HCT116 (cell line): ENCODE results near the gene PMPCB. TPM values are rescaled to one million over a fixed set of nuclear protein-coding genes. Genes with fewer than 3 reads are reported as not detected.

Experiments
- ATAC-seq: fragments of 200-7000 bp; cut with Tn5 transposase; 2 replicates; pipeline ENCODE4 v1.9.1; 2020; ENCODE audit warnings: mild to moderate bottlenecking, moderate library complexity
- BruUV-seq: library from RNA; stranded (reverse); fragments of 400-500 nt; replicated peaks from 2 replicates; lab custom pipeline; 2021; lab: Mats Ljungman, UMichigan
- CTCF ChIA-PET: fragments of 300-600 bp; sonication (Branson Sonifier 250); formaldehyde crosslinking; loops from one replicate; lab custom pipeline; 2021; ENCODE audit warnings: antibody characterized with exemption; lab: Charles Lee
- POLR2A ChIA-PET: fragments of 300-600, 350-600 bp; sonication (Branson Sonifier 250); formaldehyde crosslinking; loops from one replicate; lab custom pipeline; 2021; ENCODE audit warnings: antibody characterized with exemption; lab: Charles Lee
- RAD21 ChIA-PET, 2 experiments: fragments of 300-600 bp; sonication (Branson Sonifier 250); formaldehyde crosslinking; loops; one replicate each; lab custom pipeline; 2023; ENCODE audit warnings: low total read pairs in 2 of 2; ENCODE audit not compliant: uncharacterized antibody in 2 of 2, unreplicated experiment in 2 of 2, low non-redundant PET in 1 of 2; lab: Charles Lee
- DNase-seq: peaks from one replicate; pipeline ENCODE4 v3.0.0-alpha.2; 2010; ENCODE audit warnings: low read depth, low spot score
- H2AFZ ChIP-seq: fragments of 200-600 bp; shearing (Covaris generic), sonication (generic); 2 replicates; pipeline ENCODE4 v1.6.1; 2017; ENCODE audit warnings: low read depth, mixed run types, mixed read lengths, antibody characterized with exemption, low read length; ENCODE audit not compliant: poor library complexity, severe bottlenecking
- H3K27ac ChIP-seq: 2 replicates; pipeline ENCODE4 v1.5.1; 2012; ENCODE audit warnings: low read depth, low read length
- H3K27me3 ChIP-seq: fragments of 200-600 bp; sonication (generic); 2 replicates; pipeline ENCODE4 v1.6.1; 2016; ENCODE audit warnings: mixed run types, low read length, mixed read lengths; ENCODE audit not compliant: insufficient read depth
- H3K36me3 ChIP-seq, 2 experiments: fragments of 200-500 bp in 1 of 2; fragments of 200-600 bp in 1 of 2; sonication (Bioruptor generic) in 1 of 2; sonication (generic) in 1 of 2; 2 replicates each; pipeline versions ENCODE4 v1.5.1 to v1.6.1; 2014 to 2016; ENCODE audit warnings: low read length in 2 of 2, inconsistent platforms in 1 of 2, mixed read lengths in 1 of 2, mixed run types in 1 of 2; ENCODE audit not compliant: insufficient read depth in 2 of 2, control insufficient read depth in 1 of 2
- H3K4me1 ChIP-seq, 2 experiments: fragments of 200-600 bp in 1 of 2; sonication (generic) in 1 of 2; 2 replicates each; pipeline versions ENCODE4 v1.5.1 to v1.6.1; 2012 to 2017; ENCODE audit warnings: low read length in 2 of 2, inconsistent platforms in 1 of 2, mild to moderate bottlenecking in 1 of 2, mixed read lengths in 1 of 2, mixed run types in 1 of 2, moderate library complexity in 1 of 2; ENCODE audit not compliant: insufficient read depth in 2 of 2, control insufficient read depth in 1 of 2
- H3K4me2 ChIP-seq: fragments of 200-600 bp; sonication (generic); 2 replicates; pipeline ENCODE4 v1.6.1; 2017; ENCODE audit warnings: mixed run types, low read length, mixed read lengths
- H3K4me3 ChIP-seq, 2 experiments: fragments of 200-600 bp in 1 of 2; sonication (generic) in 1 of 2; replicated peaks in 1 of 2; 2 replicates each; pipeline ENCODE4 v1.5.1; 2011 to 2016; ENCODE audit warnings: low read length in 2 of 2, control low read depth in 1 of 2, low read depth in 1 of 2, mild to moderate bottlenecking in 1 of 2, mixed read lengths in 1 of 2, mixed run types in 1 of 2
- H3K79me2 ChIP-seq: fragments of 200-600 bp; sonication (generic); 2 replicates; pipeline ENCODE4 v1.6.1; 2017; ENCODE audit warnings: mild to moderate bottlenecking, mixed run types, low read length, moderate library complexity, mixed read lengths; ENCODE audit not compliant: insufficient read depth
- H3K9ac ChIP-seq: fragments of 200-600 bp; sonication (generic); 2 replicates; pipeline ENCODE4 v1.6.1; 2016; ENCODE audit warnings: low read length, mixed read lengths
- H3K9me2 ChIP-seq: fragments of 200-600 bp; sonication (generic), shearing (Covaris generic); 2 replicates; pipeline ENCODE4 v1.6.1; 2017; ENCODE audit warnings: mixed run types, mild to moderate bottlenecking, moderate library complexity; ENCODE audit not compliant: insufficient read depth
- H3K9me3 ChIP-seq, 2 experiments: fragments of 200-500 bp in 1 of 2; fragments of 200-600 bp in 1 of 2; sonication (Bioruptor generic) in 1 of 2; sonication (generic) in 1 of 2; 2 replicates each; pipeline ENCODE4 v1.6.1; 2014 to 2017; ENCODE audit warnings: low read length in 2 of 2, mixed read lengths in 2 of 2, inconsistent platforms in 1 of 2, low read depth in 1 of 2, mild to moderate bottlenecking in 1 of 2, mixed run types in 1 of 2, moderate library complexity in 1 of 2; ENCODE audit not compliant: control insufficient read depth in 1 of 2, insufficient read depth in 1 of 2
- H4K20me1 ChIP-seq: fragments of 200-600 bp; sonication (generic), shearing (Covaris generic); 2 replicates; pipeline ENCODE4 v1.6.1; 2017; ENCODE audit warnings: mixed run types, mild to moderate bottlenecking, moderate library complexity; ENCODE audit not compliant: insufficient read depth
- CEBPB ChIP-seq: IDR thresholded peaks from 2 replicates; pipeline ENCODE4 v1.6.1; 2012; ENCODE audit warnings: low read depth
- EGR1 ChIP-seq: IDR thresholded peaks from 2 replicates; pipeline ENCODE4 v1.6.1; 2012; ENCODE audit warnings: low read depth
- ELF1 ChIP-seq: IDR thresholded peaks from 2 replicates; pipeline ENCODE4 v1.6.1; 2012; ENCODE audit warnings: low read depth, borderline replicate concordance
- EZH2 ChIP-seq: fragments of 200-600 bp; sonication (generic); IDR thresholded peaks from 2 replicates; pipeline ENCODE4 v1.6.1; 2017; ENCODE audit warnings: antibody characterized with exemption, mixed run types
- JUND ChIP-seq: IDR thresholded peaks from 2 replicates; pipeline ENCODE4 v1.6.1; 2012
- POLR2A ChIP-seq: IDR thresholded peaks from 2 replicates; pipeline ENCODE4 v1.7.0; 2011; ENCODE audit warnings: borderline replicate concordance; ENCODE audit not compliant: insufficient read depth, insufficient read length; ENCODE audit errors: extremely low read depth
- RAD21 ChIP-seq: IDR thresholded peaks from 2 replicates; pipeline ENCODE4 v1.6.1; 2012; ENCODE audit warnings: low read depth, mild to moderate bottlenecking
- SP1 ChIP-seq: IDR thresholded peaks from 2 replicates; pipeline ENCODE4 v1.6.1; 2012; ENCODE audit warnings: low read depth
- SRF ChIP-seq: IDR thresholded peaks from 2 replicates; pipeline ENCODE4 v1.6.1; 2012; ENCODE audit warnings: low read depth
- ZFX ChIP-seq: fragments of 450-650 bp; IDR thresholded peaks from 2 replicates; pipeline ENCODE4 v1.6.1; 2017
- ZNF274 ChIP-seq: fragments of 200-500 bp; sonication (Bioruptor generic); IDR thresholded peaks from 2 replicates; pipeline ENCODE4 v1.6.1; 2014; ENCODE audit warnings: mild to moderate bottlenecking, low read depth, low read length, inconsistent platforms
- intact Hi-C: fragments of 100-400 bp; cut with micrococcal nuclease; formaldehyde crosslinking; loops from 2 replicates; pipeline ENCODE4 v1.10.0; 2022
- total RNA-seq: library from RNA; stranded (reverse); gene quantifications from one replicate; pipeline ENCODE4 v1.2.1, GENCODE V29; 2021; ENCODE audit not compliant: unreplicated experiment
- TF ChIP-seq, protein P1 (sequence below): IDR thresholded peaks from 2 replicates; pipeline ENCODE4 v1.6.1; 2011; ENCODE audit warnings: mild to moderate bottlenecking, low read length, moderate library complexity; ENCODE audit not compliant: insufficient replicate concordance; ENCODE audit errors: extremely low read depth
- TF ChIP-seq, protein P2 (sequence below): IDR thresholded peaks from 2 replicates; pipeline ENCODE4 v1.6.1; 2012
- TF ChIP-seq, protein P3 (sequence below): IDR thresholded peaks from 2 replicates; pipeline ENCODE4 v1.6.1; 2012

PMPCB gene
- total RNA-seq, 1 experiment from 2014 or later: 73.9 TPM

DNA sequence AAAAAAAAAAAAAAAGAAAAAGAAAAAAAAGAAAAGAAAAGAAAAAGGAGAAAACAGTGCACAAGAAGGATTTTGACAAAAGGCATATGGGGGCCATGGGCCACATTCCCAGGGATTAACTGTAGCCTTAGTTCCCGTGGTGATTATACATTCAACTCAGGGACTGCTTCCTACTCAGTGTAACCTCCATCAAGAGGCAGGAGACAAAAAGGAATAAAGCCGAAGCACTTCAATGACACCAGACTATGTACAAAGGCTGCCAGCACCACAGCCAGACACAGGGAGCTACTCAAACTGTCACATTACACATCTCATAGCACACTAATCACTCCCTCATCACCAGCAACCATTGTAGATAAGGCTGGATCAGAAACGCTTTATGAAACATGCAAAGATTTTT is 5.1 kb upstream of the PMPCB start:
- Histone ChIP-seq H3K79me2 (no peaks in the 10 kb centered on the region), H3K27ac (no peak overlapping the region), H3K27me3 (no peaks in the 10 kb centered on the region), H3K4me2 (no peak overlapping the region), H3K4me3 (no peak overlapping the region), H4K20me1 (no peaks in the 10 kb centered on the region), H3K9me2 (no peaks in the 10 kb centered on the region), H3K9ac (no peak overlapping the region), H3K4me1 (peaks cover 0 to 5% of the 10 kb centered on the region in 2 experiments; a peak in 1 of 4 replicates), H3K9me3 (no peaks in the 10 kb centered on the region), H3K36me3 (no peaks in the 10 kb centered on the region), H2AFZ (no peak overlapping the region)
- ChIA-PET POLR2A (no interaction called here), RAD21 (no interaction called here), CTCF (no interaction called here)
- BruUV-seq: no TSS peak
- DNase-seq (no peak), ATAC-seq (no peak)
- intact Hi-C loops: loop anchor here (10.0 kb wide), 1 partner anchor 873 kb away; no protein-coding TSS in a partner anchor
- TF ChIP-seq CEBPB (no peak), EZH2 (no peak), EGR1 (no peak), JUND (no peak), ZFX (no peak), POLR2A (no peak), SRF (no peak), ZNF274 (no peak), RAD21 (no peak), ELF1 (no peak), SP1 (no peak)
- TF ChIP-seq, protein P1, sequence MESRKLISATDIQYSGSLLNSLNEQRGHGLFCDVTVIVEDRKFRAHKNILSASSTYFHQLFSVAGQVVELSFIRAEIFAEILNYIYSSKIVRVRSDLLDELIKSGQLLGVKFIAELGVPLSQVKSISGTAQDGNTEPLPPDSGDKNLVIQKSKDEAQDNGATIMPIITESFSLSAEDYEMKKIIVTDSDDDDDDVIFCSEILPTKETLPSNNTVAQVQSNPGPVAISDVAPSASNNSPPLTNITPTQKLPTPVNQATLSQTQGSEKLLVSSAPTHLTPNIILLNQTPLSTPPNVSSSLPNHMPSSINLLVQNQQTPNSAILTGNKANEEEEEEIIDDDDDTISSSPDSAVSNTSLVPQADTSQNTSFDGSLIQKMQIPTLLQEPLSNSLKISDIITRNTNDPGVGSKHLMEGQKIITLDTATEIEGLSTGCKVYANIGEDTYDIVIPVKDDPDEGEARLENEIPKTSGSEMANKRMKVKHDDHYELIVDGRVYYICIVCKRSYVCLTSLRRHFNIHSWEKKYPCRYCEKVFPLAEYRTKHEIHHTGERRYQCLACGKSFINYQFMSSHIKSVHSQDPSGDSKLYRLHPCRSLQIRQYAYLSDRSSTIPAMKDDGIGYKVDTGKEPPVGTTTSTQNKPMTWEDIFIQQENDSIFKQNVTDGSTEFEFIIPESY: no peak
- TF ChIP-seq, protein P2, sequence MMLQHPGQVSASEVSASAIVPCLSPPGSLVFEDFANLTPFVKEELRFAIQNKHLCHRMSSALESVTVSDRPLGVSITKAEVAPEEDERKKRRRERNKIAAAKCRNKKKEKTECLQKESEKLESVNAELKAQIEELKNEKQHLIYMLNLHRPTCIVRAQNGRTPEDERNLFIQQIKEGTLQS: no peak
- TF ChIP-seq, protein P3, sequence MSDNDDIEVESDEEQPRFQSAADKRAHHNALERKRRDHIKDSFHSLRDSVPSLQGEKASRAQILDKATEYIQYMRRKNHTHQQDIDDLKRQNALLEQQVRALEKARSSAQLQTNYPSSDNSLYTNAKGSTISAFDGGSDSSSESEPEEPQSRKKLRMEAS: no peak
- TF ChIP-seq, all 23 proteins: peak for 0
